Heart right ventricle (tissue), 16 donors: ENCODE results near the gene LEUTX. TPM values are rescaled to one million over a fixed set of nuclear protein-coding genes. Genes with fewer than 3 reads are reported as not detected.

Experiments used
- ATAC-seq, 8 donors: fragments of 200-7000 bp; cut with Tn5 transposase; one replicate each; pipeline ENCODE4 v1.9.1; 2020; ENCODE audit warnings: mild to moderate bottlenecking in 8 of 8, moderate library complexity in 8 of 8, moderate number of reproducible peaks in 1 of 8
- DNase-seq, 2 donors: peaks; one replicate each; pipeline ENCODE4 v3.0.0-alpha.2; 2020
- H3K27ac ChIP-seq, 10 donors: fragments of 200-600 bp; sonication (generic) in 2 of 10; one replicate each; pipeline versions ENCODE4 v1.5.0 to v1.8.0; 2020 to 2022; ENCODE audit warnings: mild to moderate bottlenecking in 3 of 10
- H3K27me3 ChIP-seq, 7 donors: fragments of 200-600 bp; one replicate each; pipeline ENCODE4 v1.8.0; 2021 to 2022; ENCODE audit warnings: mild to moderate bottlenecking in 2 of 7
- H3K36me3 ChIP-seq, 9 donors: fragments of 200-600 bp; sonication (generic) in 1 of 9; one replicate each; pipeline versions ENCODE4 v1.5.0 to v1.8.0; 2020 to 2022; ENCODE audit warnings: mild to moderate bottlenecking in 2 of 9
- H3K4me1 ChIP-seq, 9 donors: fragments of 200-600 bp; sonication (generic) in 1 of 9; one replicate each; pipeline versions ENCODE4 v1.5.0 to v1.8.0; 2020 to 2022; ENCODE audit warnings: mild to moderate bottlenecking in 4 of 9
- H3K4me3 ChIP-seq, 10 donors: fragments of 200-600 bp; sonication (generic) in 2 of 10; one replicate each; pipeline versions ENCODE4 v1.5.0 to v1.8.0; 2020 to 2022; ENCODE audit warnings: mild to moderate bottlenecking in 7 of 10, moderate library complexity in 2 of 10
- H3K9me3 ChIP-seq, 11 donors: fragments of 200-600 bp in 10 of 11; sonication (generic) in 2 of 11; one replicate each; pipeline versions ENCODE4 v1.5.0 to v1.8.0; 2013 to 2022; ENCODE audit warnings: mild to moderate bottlenecking in 2 of 11, control low read depth in 1 of 11, moderate library complexity in 1 of 11
- WGBS, 2 donors: extraction: QIAGEN DNeasy Blood & Tissue Kit; methylation state at CpG; one replicate each; pipeline ENCODE4 v1.1.7; 2013; ENCODE audit warnings: inconsistent platforms in 1 of 2; 5-methylcytosine and 5-hydroxymethylcytosine counted together
- intact Hi-C, 10 donors: fragments of 100-400 bp; cut with DNase I; formaldehyde crosslinking; loops; one replicate each; pipeline versions ENCODE4 v1.11.1 to v1.14.2; 2022
- polyA plus RNA-seq, 2 donors: library from polyadenylated mRNA; stranded (reverse); fragments of 200-250 nt; gene quantifications; one replicate each; pipeline ENCODE4 v1.2.3, GENCODE V29; 2013
- total RNA-seq, 10 donors: library from RNA; stranded (reverse); fragmentation: NEBNext Ultra II Directional in 3 of 10; extraction: Animal tissue kit (Norgen Biotek cat#: 25700) in 3 of 10; gene quantifications; one replicate each; pipeline versions ENCODE4 v1.2.1 to v1.2.4, GENCODE V29; 2021 to 2023
- TF ChIP-seq, protein P1 (sequence below), 9 donors: fragments of 200-600 bp; sonication (generic) in 2 of 9; IDR thresholded peaks; one replicate each; pipeline versions ENCODE4 v1.5.0 to v1.8.0; 2021 to 2022; ENCODE audit warnings: antibody characterized with exemption in 9 of 9, mild to moderate bottlenecking in 5 of 9, moderate library complexity in 1 of 9
- donor health status: Arrhythmogenic right ventricular cardiomyopathy.
- donor health status: ischemic (EF 13 %, LVEDD 7.1; RV severe dilation, severe dysfunction).
- donor health status: healthy with polysubstance abuse.
- donor health status: DM: no; HTN: yes; CAD: no.
- donor health status: DM: no; HTN: no; CAD: no.
- donor health status: ischemic (EF 25% LVEDD 6.9; RV normal size, moderate dysfunction).
- donor health status: ischemic (EF 25% LVEDD 5.7; RV mildly dilated, moderate dysfunction).
- donor health status: healthy.
- donor health status: DM: yes; HTN: yes; CAD: no.
- donor health status: Ischemic cardiomyopathy.
- donor health status: ischemic (EF 35%, LVEDD 5.7; RV mildly dilated, moderate dysfunction).
- donor health status: nonischemic (EF 11% LVEDD 7.7; RV severe dilation, severe dysfunction).
- donor health status: DM: yes; HTN: yes; CAD: no.
- donor health status: PGD.
- donor health status: ischemic (EF 29% LVEDD 5.4; RV normal size, mild dysfunction).
- donor health status: nonischemic (EF 23%, LVEDD 6.1; RV moderate dilation, normal function).

LEUTX gene
- total and polyA plus RNA-seq, 12 donors: not detected

DNA sequence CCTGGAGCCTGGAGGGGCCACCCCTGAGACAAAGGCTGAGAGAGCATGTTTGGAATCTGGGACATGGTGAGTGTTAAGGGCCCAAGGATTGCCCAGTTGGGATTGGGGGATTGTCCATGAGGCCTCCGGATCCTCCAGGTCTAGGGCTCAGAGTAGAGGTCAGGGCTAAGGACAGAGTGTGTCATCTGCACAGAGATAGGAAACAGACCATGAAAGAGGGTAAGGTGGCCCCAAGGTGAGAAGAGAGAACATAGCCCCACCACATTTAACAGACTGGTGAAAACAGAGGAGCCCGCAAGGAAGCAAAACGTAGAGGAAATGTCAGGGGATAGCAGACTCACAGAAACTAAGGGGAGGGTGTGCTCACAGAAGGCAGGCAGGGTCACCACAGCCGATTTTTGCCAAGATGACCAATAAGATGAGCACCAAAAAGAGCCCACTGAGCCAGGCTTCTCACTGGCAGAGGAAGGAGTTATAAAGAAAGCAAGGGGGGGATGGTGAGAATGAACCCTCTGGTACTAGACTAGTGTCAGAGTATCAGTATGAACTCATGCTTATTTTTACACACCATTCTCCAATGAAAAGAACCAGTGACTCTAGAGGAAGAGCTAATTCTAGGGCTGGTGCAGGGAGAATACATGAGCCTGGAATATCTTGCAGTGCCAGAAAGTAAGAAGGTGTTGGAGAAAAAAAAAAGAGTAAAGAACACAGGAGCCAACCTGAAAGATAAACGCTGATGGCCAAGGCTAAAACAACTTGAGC is 37.8 kb downstream of the LEUTX start:
- Histone ChIP-seq H3K4me3 (no peak overlapping the region), H3K27me3 (no peaks in the 10 kb centered on the region), H3K9me3 (no peaks in the 10 kb centered on the region), H3K27ac (peak overlapping the region in 8 of 10 donors; percentile 2 to 83 (median 72)), H3K4me1 (peaks cover 0 to 18% (median 7%) of the 10 kb centered on the region in 9 donors), H3K36me3 (peaks cover 0 to 13% (median 0%) of the 10 kb centered on the region in 9 donors)
- intact Hi-C loops: no loop called here
- 72 to 76% methylated on average over 5 of the region's 5 CpGs for WGBS, 2 donors
- TF ChIP-seq, protein P1, sequence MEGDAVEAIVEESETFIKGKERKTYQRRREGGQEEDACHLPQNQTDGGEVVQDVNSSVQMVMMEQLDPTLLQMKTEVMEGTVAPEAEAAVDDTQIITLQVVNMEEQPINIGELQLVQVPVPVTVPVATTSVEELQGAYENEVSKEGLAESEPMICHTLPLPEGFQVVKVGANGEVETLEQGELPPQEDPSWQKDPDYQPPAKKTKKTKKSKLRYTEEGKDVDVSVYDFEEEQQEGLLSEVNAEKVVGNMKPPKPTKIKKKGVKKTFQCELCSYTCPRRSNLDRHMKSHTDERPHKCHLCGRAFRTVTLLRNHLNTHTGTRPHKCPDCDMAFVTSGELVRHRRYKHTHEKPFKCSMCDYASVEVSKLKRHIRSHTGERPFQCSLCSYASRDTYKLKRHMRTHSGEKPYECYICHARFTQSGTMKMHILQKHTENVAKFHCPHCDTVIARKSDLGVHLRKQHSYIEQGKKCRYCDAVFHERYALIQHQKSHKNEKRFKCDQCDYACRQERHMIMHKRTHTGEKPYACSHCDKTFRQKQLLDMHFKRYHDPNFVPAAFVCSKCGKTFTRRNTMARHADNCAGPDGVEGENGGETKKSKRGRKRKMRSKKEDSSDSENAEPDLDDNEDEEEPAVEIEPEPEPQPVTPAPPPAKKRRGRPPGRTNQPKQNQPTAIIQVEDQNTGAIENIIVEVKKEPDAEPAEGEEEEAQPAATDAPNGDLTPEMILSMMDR (IDR thresholded peaks at IDR 0.05): no peak
- DNase-seq (peak in 1 of 2 donors; percentile 24), ATAC-seq (peak; percentile 79 to 94 (median 88))

DNA sequence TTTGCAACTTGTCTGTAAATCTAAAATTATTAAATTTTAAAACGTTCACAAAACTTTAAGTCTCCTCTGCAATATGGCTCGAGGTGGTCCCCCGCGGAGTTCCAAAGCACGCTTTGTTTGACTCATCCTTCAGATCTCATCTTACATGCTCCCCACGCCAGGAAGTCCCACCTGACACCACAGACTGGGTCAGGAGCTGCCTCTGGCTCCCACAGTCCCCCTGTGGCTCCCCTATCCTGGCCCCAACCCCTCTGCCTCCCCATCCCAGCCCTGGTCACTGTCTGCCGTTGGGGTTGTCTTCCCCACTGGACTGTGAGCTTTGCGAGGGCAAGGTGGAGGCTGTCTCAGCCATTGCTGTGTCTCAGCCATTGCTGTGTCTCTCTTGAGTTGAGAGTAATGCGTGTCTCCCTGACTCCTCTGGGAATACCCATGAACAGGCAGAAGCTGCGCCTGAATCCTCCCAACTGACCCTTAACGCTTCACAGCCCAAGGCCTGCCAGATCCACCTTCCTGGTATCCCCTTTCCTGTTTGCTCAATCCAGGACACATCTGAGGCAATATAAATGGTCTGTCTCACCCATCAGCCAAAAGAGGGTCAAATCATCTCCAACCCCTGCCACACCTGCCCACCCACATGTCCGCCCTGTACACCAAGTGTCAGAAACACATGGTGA is 39.4 kb downstream of the LEUTX start:
- no peak for DNase-seq
- WGBS, 2 donors: 91 to 93% methylated on average over 12 of the region's 12 CpGs
- TF ChIP-seq, protein P1 (IDR thresholded peaks at IDR 0.05): no peak
- no peak overlapping the region for H3K4me3 ChIP-seq
- peaks cover 0 to 22% (median 0%) of the 10 kb centered on the region in 9 donors for H3K36me3 ChIP-seq
- no peak overlapping the region for H3K27ac ChIP-seq
- H3K4me1 ChIP-seq: peaks cover 0 to 24% (median 7%) of the 10 kb centered on the region in 9 donors
- H3K27me3 ChIP-seq: no peaks in the 10 kb centered on the region
- no peaks in the 10 kb centered on the region for H3K9me3 ChIP-seq
- no peak for ATAC-seq
- intact Hi-C loops: no loop called here

DNA sequence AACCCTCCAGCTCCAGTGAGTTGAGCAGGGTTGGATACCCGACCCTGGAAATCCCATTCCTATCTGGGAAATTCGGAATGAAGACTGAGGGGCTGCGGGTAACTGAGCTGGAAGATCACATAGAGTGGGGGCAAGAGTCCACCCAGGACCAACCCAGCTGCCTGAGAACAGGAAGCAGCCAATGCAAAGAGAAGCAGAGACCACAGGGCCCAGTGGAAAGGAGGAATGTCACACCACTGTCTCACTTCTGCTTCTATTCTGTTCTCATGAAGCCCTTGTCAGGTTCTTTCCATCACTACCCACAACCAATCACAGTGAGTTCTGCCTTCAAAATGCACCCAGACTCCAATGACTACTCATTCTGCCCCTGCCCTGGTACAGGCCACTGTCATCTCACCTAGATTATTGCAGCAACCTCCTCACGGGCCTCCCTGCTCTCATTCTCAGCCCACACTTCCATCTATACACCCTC is 40.0 kb downstream of the LEUTX start:
- Histone ChIP-seq H3K4me1 (peaks cover 0 to 29% (median 9%) of the 10 kb centered on the region in 9 donors), H3K4me3 (no peak overlapping the region), H3K27me3 (no peaks in the 10 kb centered on the region), H3K36me3 (peaks cover 0 to 22% (median 0%) of the 10 kb centered on the region in 9 donors), H3K9me3 (no peaks in the 10 kb centered on the region), H3K27ac (no peak overlapping the region)
- DNase-seq (no peak), ATAC-seq (no peak)
- intact Hi-C loops: no loop called here
- TF ChIP-seq, protein P1 (IDR thresholded peaks at IDR 0.05): no peak
- WGBS, 2 donors: 91 to 92% methylated on average over 4 of the region's 4 CpGs

- H3K27me3 ChIP-seq: no peaks in the 10 kb centered on the region
- H3K9me3 ChIP-seq: no peaks in the 10 kb centered on the region
- intact Hi-C loops: no loop called here
- no peak overlapping the region for H3K27ac ChIP-seq
- H3K4me3 ChIP-seq: no peak overlapping the region
- peaks cover 0 to 35% (median 13%) of the 10 kb centered on the region in 9 donors for H3K4me1 ChIP-seq
- TF ChIP-seq, protein P1 (IDR thresholded peaks at IDR 0.05): no peak
- ATAC-seq (no peak), DNase-seq (no peak)
- 88 to 92% methylated on average over 3 of the region's 3 CpGs for WGBS, 2 donors
- H3K36me3 ChIP-seq: peaks cover 0 to 22% (median 0%) of the 10 kb centered on the region in 9 donors
Measured at GRCh38 chr19:39819786-39820185, 41.1 kb downstream of the LEUTX start.
